HepG2 (cell line): ENCODE measurements around the gene RARA. TPM values are rescaled to one million over a fixed set of nuclear protein-coding genes. Genes with fewer than 3 reads are reported as not detected.

Experiments
- ATAC-seq: fragments of 200-7000 bp; cut with Tn5 transposase; 3 replicates; pipeline ENCODE4 v1.9.1; 2020; ENCODE audit warnings: mild to moderate bottlenecking, moderate library complexity
- BruUV-seq: library from RNA; stranded (reverse); fragments of 400-500 nt; replicated peaks from 2 replicates; lab custom pipeline; 2021; lab: Mats Ljungman, UMichigan
- CTCF ChIA-PET: fragments of 300-600 bp; formaldehyde crosslinking; extraction: SDS; loops from one replicate; lab custom pipeline; 2021; ENCODE audit warnings: low total read pairs, inconsistent platforms, low intra/inter-chr PET ratio; lab: Yijun Ruan, JAX
- POLR2A ChIA-PET: fragments of 350-600 bp; sonication (Branson Sonifier 250); formaldehyde crosslinking; loops from one replicate; lab custom pipeline; 2020; ENCODE audit warnings: antibody characterized with exemption, inconsistent platforms; lab: Yijun Ruan, JAX
- DNase-seq: peaks from one replicate; pipeline ENCODE4 v3.0.0-alpha.2; 2015; ENCODE audit warnings: low spot score
- FAIRE-seq: peaks from 3 replicates; lab custom pipeline; 2011; peaks lifted over from hg19 to GRCh38; lab: Jason Lieb, UNC
- H2AFZ ChIP-seq: one replicate; pipeline ENCODE4 v1.6.1; 2011; ENCODE audit warnings: low read length, inconsistent platforms
- H3K27ac ChIP-seq: fragments of 300-600 bp; 3 replicates; pipeline ENCODE4 v1.8.0; 2011; ENCODE audit warnings: mixed run types, mild to moderate bottlenecking, mixed read lengths, low read length, inconsistent platforms; ENCODE audit not compliant: insufficient read depth; ENCODE audit errors: extremely low read length
- H3K27me3 ChIP-seq, 2 experiments: fragments of 200-600 bp in 1 of 2; 2 replicates in 1 of 2; 3 replicates in 1 of 2; pipeline versions ENCODE4 v1.6.0 to v1.8.0; 2011; ENCODE audit warnings: low read length in 2 of 2, mild to moderate bottlenecking in 2 of 2, moderate library complexity in 2 of 2, inconsistent platforms in 1 of 2; ENCODE audit not compliant: insufficient read depth in 2 of 2, control insufficient read depth in 1 of 2
- H3K36me3 ChIP-seq, 2 experiments: fragments of 200-600 bp in 1 of 2; replicated peaks in 1 of 2; 2 replicates in 1 of 2; 3 replicates in 1 of 2; pipeline versions ENCODE4 v1.5.1 to v1.8.0; 2011; ENCODE audit warnings: low read length in 2 of 2, inconsistent platforms in 1 of 2; ENCODE audit not compliant: insufficient read depth in 2 of 2, control insufficient read depth in 1 of 2
- H3K4me1 ChIP-seq: 2 replicates; pipeline ENCODE4 v1.5.1; 2012; ENCODE audit warnings: low read length, inconsistent platforms; ENCODE audit not compliant: insufficient read depth
- H3K4me2 ChIP-seq: 2 replicates; pipeline ENCODE4 v1.6.0; 2011; ENCODE audit warnings: low read depth, low read length, inconsistent platforms
- H3K4me3 ChIP-seq, 3 experiments: fragments of 200-600 bp in 1 of 3; sonication (generic), shearing (Covaris generic) in 1 of 3; replicated peaks in 1 of 3; 2 replicates each; pipeline ENCODE4 v1.5.1; 2011 to 2016; ENCODE audit warnings: low read length in 3 of 3, inconsistent platforms in 2 of 3, low read depth in 2 of 3, mild to moderate bottlenecking in 2 of 3, control low read depth in 1 of 3, mixed read lengths in 1 of 3; ENCODE audit not compliant: insufficient read depth in 1 of 3
- H3K79me2 ChIP-seq: one replicate; pipeline ENCODE4 v1.6.1; 2011; ENCODE audit warnings: low read length, inconsistent platforms; ENCODE audit not compliant: insufficient read depth
- H3K9ac ChIP-seq: 2 replicates; pipeline ENCODE4 v1.6.0; 2011; ENCODE audit warnings: mild to moderate bottlenecking, low read depth, low read length, inconsistent platforms; ENCODE audit not compliant: insufficient read depth
- H3K9me3 ChIP-seq: 2 replicates; pipeline ENCODE4 v1.5.1; 2012; ENCODE audit warnings: mild to moderate bottlenecking, low read length
- H4K20me1 ChIP-seq: 2 replicates; pipeline ENCODE4 v1.6.0; 2011; ENCODE audit warnings: inconsistent platforms, mild to moderate bottlenecking, low read length, moderate library complexity; ENCODE audit not compliant: insufficient read depth
- DNMT1 ChIP-seq: sonication (generic); formaldehyde crosslinking; IDR thresholded peaks from 2 replicates; pipeline ENCODE4 v1.5.1; 2020; ENCODE audit warnings: mild to moderate bottlenecking, missing genetic modification reagents
- HNRNPK ChIP-seq: fragments of 200-400 bp; formaldehyde crosslinking; IDR thresholded peaks from 2 replicates; pipeline ENCODE4 v1.6.1; 2018; ENCODE audit warnings: low read length, low read depth, moderate library complexity, mild to moderate bottlenecking; ENCODE audit not compliant: poor library complexity, severe bottlenecking
- NR2F1 ChIP-seq, 2 experiments: fragments of 450-650 bp in 1 of 2; formaldehyde crosslinking in 1 of 2; IDR thresholded peaks; 2 replicates each; pipeline versions ENCODE4 v1.5.0 to v1.6.1; 2016 to 2020; ENCODE audit warnings: mild to moderate bottlenecking in 1 of 2, missing compliant biosample characterization in 1 of 2, missing genetic modification reagents in 1 of 2, moderate library complexity in 1 of 2
- POLR2A ChIP-seq, 2 experiments: IDR thresholded peaks; 2 replicates each; pipeline ENCODE4 v1.6.1; 2011; ENCODE audit warnings: low read depth in 2 of 2, low read length in 2 of 2, mild to moderate bottlenecking in 1 of 2, moderate library complexity in 1 of 2; ENCODE audit not compliant: insufficient read depth in 1 of 2
- PRMT3 ChIP-seq: sonication (generic); formaldehyde crosslinking; IDR thresholded peaks from 2 replicates; pipeline ENCODE4 v1.8.1; 2022; ENCODE audit warnings: low read depth, mild to moderate bottlenecking, moderate library complexity, missing genetic modification reagents, borderline replicate concordance
- SAFB2 ChIP-seq: sonication (generic); formaldehyde crosslinking; IDR thresholded peaks from 2 replicates; pipeline ENCODE4 v1.5.1; 2020; ENCODE audit warnings: missing genetic modification reagents, low read depth, mild to moderate bottlenecking, borderline replicate concordance
- SP4 ChIP-seq: sonication (generic); formaldehyde crosslinking; IDR thresholded peaks from 2 replicates; pipeline ENCODE4 v1.8.1; 2023; ENCODE audit warnings: mild to moderate bottlenecking, missing genetic modification reagents
- ZNF121 ChIP-seq: sonication (generic); formaldehyde crosslinking; IDR thresholded peaks from 2 replicates; pipeline ENCODE4 v1.5.0; 2020; ENCODE audit warnings: mild to moderate bottlenecking, missing genetic modification reagents
- WGBS: methylation state at CpG from one replicate; pipeline ENCODE4 v1.1.6; 2017; ENCODE audit warnings: low lambda C conversion rate; 5-methylcytosine and 5-hydroxymethylcytosine counted together
- in situ Hi-C: cut with HindIII; loops from 2 replicates; pipeline ENCODE4 v1.10.0; 2017; ENCODE audit warnings: low pct_unique_long_range_greater_than_20kb; ENCODE audit not compliant: extremely low pct_ligation_motif_present
- intact Hi-C: fragments of 100-400 bp; cut with micrococcal nuclease; formaldehyde crosslinking; loops from one replicate; pipeline ENCODE4 v1.10.0; 2022; ENCODE audit not compliant: unreplicated experiment
- polyA plus RNA-seq, 8 experiments: library from polyadenylated mRNA; depleted of rRNA in 3 of 8; stranded (reverse) in 7 of 8; unstranded in 1 of 8; fragments of >200 nt; fragmentation: Illumina TruSeq in 4 of 8; extraction: Trizol in 4 of 8; gene quantifications; 2 replicates each; pipeline versions ENCODE4 v1.2.1 to v1.2.3, GENCODE V29; 2011 to 2016; ENCODE audit warnings: low read depth in 4 of 8, missing spikeins in 1 of 8, mixed read lengths in 1 of 8; ENCODE audit not compliant: insufficient read depth in 1 of 8
- total RNA-seq, 5 experiments: library from RNA; depleted of rRNA; stranded (reverse); fragments of >200 nt; fragmentation: Illumina TruSeq; extraction: Trizol; gene quantifications; 2 replicates each; pipeline ENCODE4 v1.2.3, GENCODE V29; 2016; ENCODE audit warnings: low read depth in 1 of 5

RARA gene
- total and polyA plus RNA-seq, 2 of the 13 experiments (the other 11 are each of a cell fraction or from before 2014, with no cell fraction given), result 6.4 to 8.6 TPM

GRCh38 chr17:40295488-40296436 is 13.2 kb upstream of the RARA start (continued):
- TF ChIP-seq NR2F1 (CRISPR knock-in tag; IDR thresholded peaks at IDR 0.05), result no peak
- TF ChIP-seq SAFB2, result no peak

GRCh38 chr17:40297511-40297910 is 11.5 kb upstream of the RARA start:
- no peak for TF ChIP-seq DNMT1 (CRISPR knock-in tag)
- no peak overlapping the region for H2AFZ ChIP-seq
- no peak overlapping the region for H3K4me3 ChIP-seq
- CTCF ChIA-PET, result no interaction called here
- BruUV-seq, result no TSS peak
- intact Hi-C loops (no loop called here), in situ Hi-C loops (no loop called here)
- H3K4me2 ChIP-seq, result no peak overlapping the region
- no peaks in the 10 kb centered on the region for H3K9me3 ChIP-seq
- H4K20me1 ChIP-seq, result no peaks in the 10 kb centered on the region
- ATAC-seq (no peak), DNase-seq (no peak), FAIRE-seq (no peak)
- H3K4me1 ChIP-seq, result no peaks in the 10 kb centered on the region
- POLR2A ChIA-PET, result no interaction called here
- no peak overlapping the region for H3K27ac ChIP-seq
- H3K9ac ChIP-seq, result no peak overlapping the region
- no peaks in the 10 kb centered on the region for H3K27me3 ChIP-seq
- WGBS, result 96% methylated on average over 2 of the region's 2 CpGs
- H3K36me3 ChIP-seq, result peaks cover 21 to 83% of the 10 kb centered on the region in 2 experiments
- H3K79me2 ChIP-seq, result no peaks in the 10 kb centered on the region

GRCh38 chr17:40298726-40299125 is 10.3 kb upstream of the RARA start:
- Histone ChIP-seq H3K36me3 (peaks cover 16 to 85% of the 10 kb centered on the region in 2 experiments), H3K4me3 (no peak overlapping the region), H3K27ac (no peak overlapping the region), H3K9me3 (no peaks in the 10 kb centered on the region), H3K79me2 (no peaks in the 10 kb centered on the region), H3K9ac (no peak overlapping the region), H4K20me1 (no peaks in the 10 kb centered on the region), H2AFZ (no peak overlapping the region), H3K4me2 (no peak overlapping the region), H3K4me1 (no peaks in the 10 kb centered on the region), H3K27me3 (no peaks in the 10 kb centered on the region)
- intact Hi-C loops (no loop called here), in situ Hi-C loops (no loop called here)
- POLR2A ChIA-PET, result interaction anchor here (1.6 kb wide), 1 partner anchor 57 kb away, joined by 3 read pairs; no protein-coding TSS in a partner anchor
- WGBS, result 94% methylated on average over 3 of the region's 3 CpGs
- DNase-seq (no peak), ATAC-seq (no peak), FAIRE-seq (no peak)
- CTCF ChIA-PET, result no interaction called here
- BruUV-seq, result no TSS peak
- TF ChIP-seq POLR2A (IDR thresholded peaks at IDR 0.05; ENCODE audit: insufficient read depth in 1 of 2, low read depth in 2 of 2, low read length in 2 of 2), result no peak
- no peak for TF ChIP-seq SP4 (CRISPR knock-in tag)
- TF ChIP-seq PRMT3, result no peak
- TF ChIP-seq ZNF121 (CRISPR knock-in tag), result no peak
- no peak for TF ChIP-seq HNRNPK
